Activated CD4-positive, alpha-beta T cell treated with anti-CD3 and anti-CD28 coated beads, Interleukin-2, Interleukin-4, amounts not matched to agents 100 ng/mL and 50 ng/mL, durations not matched to agents 16 hours and 8 hours (primary cell): ENCODE data around the gene EYS.
"Not testable (repeated sequence)": the region's sequence is repeated elsewhere in the genome, so short reads cannot be mapped to it uniquely, and the experiment has no call there.

ENCODE experiments used
- DNase-seq: peaks from one replicate; pipeline ENCODE4 v3.0.0-alpha.2; 2020; ENCODE audit warnings: low spot score

Gene EYS

GRCh38 chr6:65081756-65082155, 625.3 kb downstream of the EYS start:
- DNase-seq: no peak

- DNase-seq: no peak
Observed at GRCh38 chr6:65075705-65076230, 631.3 kb downstream of the EYS start.

GRCh38 chr6:65072500-65072899, 634.5 kb downstream of the EYS start:
- DNase-seq: no peak

GRCh38 chr6:65071480-65071879, 635.5 kb downstream of the EYS start:
- DNase-seq: no peak

GRCh38 chr6:65064844-65065243, 642.2 kb downstream of the EYS start:
- no peak for DNase-seq

- no peak for DNase-seq
Observed at GRCh38 chr6:65059568-65059967, 647.5 kb downstream of the EYS start.

- no peak for DNase-seq
Observed at GRCh38 chr6:65055545-65055944, 651.5 kb downstream of the EYS start.

GRCh38 chr6:65052626-65053025, 654.4 kb downstream of the EYS start:
- no peak for DNase-seq

GRCh38 chr6:65045801-65046200, 661.2 kb downstream of the EYS start:
- DNase-seq: no peak

GRCh38 chr6:65014006-65014405, 693.0 kb downstream of the EYS start:
- no peak for DNase-seq

- DNase-seq: no peak
Observed at GRCh38 chr6:65006788-65007187, 700.2 kb downstream of the EYS start.

- DNase-seq: no peak
Observed at GRCh38 chr6:65004283-65004682, 702.7 kb downstream of the EYS start.

- DNase-seq: not testable (repeated sequence)
Observed at GRCh38 chr6:65002882-65003281, 704.1 kb downstream of the EYS start.

- no peak for DNase-seq
Observed at GRCh38 chr6:65000815-65001214, 706.2 kb downstream of the EYS start.

- DNase-seq: no peak
Observed at GRCh38 chr6:64998204-64998603, 708.8 kb downstream of the EYS start.

- DNase-seq: no peak
Observed at GRCh38 chr6:64996301-64996700, 710.7 kb downstream of the EYS start.

GRCh38 chr6:64990652-64991304, 716.2 kb downstream of the EYS start:
- no peak for DNase-seq

- DNase-seq: no peak
Observed at GRCh38 chr6:64988148-64988547, 718.9 kb downstream of the EYS start.

- DNase-seq: no peak
Observed at GRCh38 chr6:64987066-64987465, 720.0 kb downstream of the EYS start.

- no peak for DNase-seq
Observed at GRCh38 chr6:64985726-64986125, 721.3 kb downstream of the EYS start.

GRCh38 chr6:64984948-64985347, 722.1 kb downstream of the EYS start:
- DNase-seq: no peak

- DNase-seq: no peak
Observed at GRCh38 chr6:64983089-64983488, 723.9 kb downstream of the EYS start.

- DNase-seq: no peak
Observed at GRCh38 chr6:64973142-64973541, 733.9 kb downstream of the EYS start.

- DNase-seq: no peak
Observed at GRCh38 chr6:64969139-64969538, 737.9 kb downstream of the EYS start.
